ENCODE measurements around the gene MSI2.

MSI2 gene

GRCh38 chr17:57627591-57627990 is 371.3 kb downstream of the MSI2 start:
- FAIRE-seq (no peak), DNase-seq (ENCODE audit: insufficient read length, low spot score) (no peak)
- TF ChIP-seq POLR2A (IDR thresholded peaks at IDR 0.05; ENCODE audit: low read depth, low read length): no peak

- TF ChIP-seq POLR2A (IDR thresholded peaks at IDR 0.05; ENCODE audit: low read depth, low read length): no peak
- DNase-seq (ENCODE audit: insufficient read length, low spot score) (no peak), FAIRE-seq (no peak)
Measured at GRCh38 chr17:57628421-57628820, 372.1 kb downstream of the MSI2 start.

- no peak for TF ChIP-seq POLR2A (IDR thresholded peaks at IDR 0.05; ENCODE audit: low read depth, low read length)
- DNase-seq (ENCODE audit: insufficient read length, low spot score) (no peak), FAIRE-seq (no peak)
Measured at GRCh38 chr17:57629470-57629869, 373.1 kb downstream of the MSI2 start.

- FAIRE-seq (no peak), DNase-seq (ENCODE audit: insufficient read length, low spot score) (no peak)
- TF ChIP-seq POLR2A (IDR thresholded peaks at IDR 0.05; ENCODE audit: low read depth, low read length): no peak
Measured at GRCh38 chr17:57629886-57630285, 373.6 kb downstream of the MSI2 start.

GRCh38 chr17:57630736-57631135 is 374.4 kb downstream of the MSI2 start:
- FAIRE-seq (no peak), DNase-seq (ENCODE audit: insufficient read length, low spot score) (no peak)
- no peak for TF ChIP-seq POLR2A (IDR thresholded peaks at IDR 0.05; ENCODE audit: low read depth, low read length)

- DNase-seq (ENCODE audit: insufficient read length, low spot score) (no peak), FAIRE-seq (no peak)
- no peak for TF ChIP-seq POLR2A (IDR thresholded peaks at IDR 0.05; ENCODE audit: low read depth, low read length)
Measured at GRCh38 chr17:57631871-57632270, 375.5 kb downstream of the MSI2 start.

GRCh38 chr17:57632294-57632693 is 376.0 kb downstream of the MSI2 start:
- no peak for FAIRE-seq

GRCh38 chr17:57633236-57633635 is 376.9 kb downstream of the MSI2 start:
- FAIRE-seq: no peak
- no peak for TF ChIP-seq POLR2A (IDR thresholded peaks at IDR 0.05; ENCODE audit: low read depth, low read length)
- no peak for DNase-seq (ENCODE audit: insufficient read length, low spot score)

More at GRCh38 chr17:57632294-57632693, 376.0 kb downstream of the MSI2 start:
- no peak for TF ChIP-seq POLR2A (IDR thresholded peaks at IDR 0.05; ENCODE audit: low read depth, low read length)
- no peak for DNase-seq (ENCODE audit: insufficient read length, low spot score)

- DNase-seq (ENCODE audit: insufficient read length, low spot score) (peak; percentile 45), FAIRE-seq (no peak)
Measured at GRCh38 chr17:57634713-57635465, 378.6 kb downstream of the MSI2 start.

GRCh38 chr17:57636274-57636673 is 380.0 kb downstream of the MSI2 start:
- TF ChIP-seq POLR2A (IDR thresholded peaks at IDR 0.05; ENCODE audit: low read depth, low read length): no peak
- no peak for DNase-seq (ENCODE audit: insufficient read length, low spot score)
- no peak for FAIRE-seq

More at GRCh38 chr17:57634713-57635465, 378.6 kb downstream of the MSI2 start:
- TF ChIP-seq POLR2A (IDR thresholded peaks at IDR 0.05; ENCODE audit: low read depth, low read length): no peak

- TF ChIP-seq POLR2A (IDR thresholded peaks at IDR 0.05; ENCODE audit: low read depth, low read length): no peak
- FAIRE-seq (no peak), DNase-seq (ENCODE audit: insufficient read length, low spot score) (no peak)
Measured at GRCh38 chr17:57636985-57637665, 380.8 kb downstream of the MSI2 start.

GRCh38 chr17:57637666-57638010 is 381.3 kb downstream of the MSI2 start:
- TF ChIP-seq POLR2A (IDR thresholded peaks at IDR 0.05; ENCODE audit: low read depth, low read length): no peak
- FAIRE-seq: no peak
- DNase-seq (ENCODE audit: insufficient read length, low spot score): no peak

GRCh38 chr17:57638284-57638683 is 382.0 kb downstream of the MSI2 start:
- FAIRE-seq (no peak), DNase-seq (ENCODE audit: insufficient read length, low spot score) (no peak)
- no peak for TF ChIP-seq POLR2A (IDR thresholded peaks at IDR 0.05; ENCODE audit: low read depth, low read length)

- TF ChIP-seq POLR2A (IDR thresholded peaks at IDR 0.05; ENCODE audit: low read depth, low read length): no peak
- FAIRE-seq (no peak), DNase-seq (ENCODE audit: insufficient read length, low spot score) (no peak)
Measured at GRCh38 chr17:57639381-57639780, 383.1 kb downstream of the MSI2 start.

GRCh38 chr17:57640079-57640478 is 383.8 kb downstream of the MSI2 start:
- no peak for TF ChIP-seq POLR2A (IDR thresholded peaks at IDR 0.05; ENCODE audit: low read depth, low read length)
- DNase-seq (ENCODE audit: insufficient read length, low spot score): no peak
- FAIRE-seq: no peak
